Right forelimb (tissue), 1 donor: ENCODE measurements around the gene PSTPIP1.
A peak's percentile ranks its signal among the peaks of the same experiment; 100 is the strongest.
"Not testable (repeated sequence)": the region's sequence is repeated elsewhere in the genome, so short reads cannot be mapped to it uniquely, and the experiment has no call there.

Experiments used
- DNase-seq: peaks from one replicate; pipeline ENCODE4 v3.0.0-alpha.2; 2018

The PSTPIP1 gene

DNA sequence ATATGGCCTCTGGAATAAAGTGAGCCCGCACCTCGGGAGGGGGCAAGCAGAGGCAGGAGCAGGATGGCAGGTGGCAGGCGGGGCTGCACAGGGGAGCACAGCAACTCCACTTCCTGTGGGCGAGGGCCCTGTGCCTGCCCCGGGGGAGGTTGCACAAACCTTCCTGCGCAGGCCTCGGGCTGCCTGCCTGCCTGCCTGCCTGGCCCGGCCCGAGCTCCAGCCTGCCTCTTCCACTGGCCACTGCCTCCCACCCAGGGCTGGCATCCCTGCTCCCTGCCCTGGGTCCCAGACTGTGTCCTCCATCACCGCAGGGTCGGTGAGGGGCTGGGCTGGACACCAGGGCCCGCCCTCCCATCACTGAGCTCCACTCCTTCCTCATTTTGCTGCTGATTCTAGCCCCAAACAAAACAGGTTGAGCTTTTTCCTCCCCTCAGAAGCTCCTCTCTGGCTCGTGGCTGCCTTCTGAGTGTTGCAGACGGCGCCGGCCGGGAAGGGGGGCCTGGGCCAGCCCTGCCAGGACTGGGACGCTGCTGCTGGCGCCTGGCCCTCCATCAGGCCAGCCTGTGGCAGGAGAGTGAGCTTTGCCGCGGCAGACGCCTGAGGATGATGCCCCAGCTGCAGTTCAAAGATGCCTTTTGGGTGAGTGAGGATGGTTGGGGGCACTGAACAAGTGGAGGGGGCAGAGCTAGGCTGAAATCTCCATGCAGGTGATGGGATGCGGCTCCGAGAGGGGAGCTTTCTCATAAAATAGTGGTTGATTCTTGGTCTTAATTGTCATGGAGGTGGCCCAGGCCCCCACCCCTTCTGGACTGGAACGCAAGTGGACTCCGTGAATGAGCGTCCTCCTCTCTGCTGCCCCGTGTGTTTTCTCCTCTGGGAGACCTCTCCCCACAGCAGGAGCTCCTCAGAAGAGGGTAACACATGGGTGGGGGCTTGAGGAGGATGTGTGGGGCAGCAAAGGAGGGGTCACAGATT, at the start of gene PSTPIP1:
Gene PSTPIP1 (plus strand): TSS at position 156 of the 975 bp plus-strand sequence. CDS start 448 bp downstream, at position 604.
- peak; percentile 83 for DNase-seq

DNA sequence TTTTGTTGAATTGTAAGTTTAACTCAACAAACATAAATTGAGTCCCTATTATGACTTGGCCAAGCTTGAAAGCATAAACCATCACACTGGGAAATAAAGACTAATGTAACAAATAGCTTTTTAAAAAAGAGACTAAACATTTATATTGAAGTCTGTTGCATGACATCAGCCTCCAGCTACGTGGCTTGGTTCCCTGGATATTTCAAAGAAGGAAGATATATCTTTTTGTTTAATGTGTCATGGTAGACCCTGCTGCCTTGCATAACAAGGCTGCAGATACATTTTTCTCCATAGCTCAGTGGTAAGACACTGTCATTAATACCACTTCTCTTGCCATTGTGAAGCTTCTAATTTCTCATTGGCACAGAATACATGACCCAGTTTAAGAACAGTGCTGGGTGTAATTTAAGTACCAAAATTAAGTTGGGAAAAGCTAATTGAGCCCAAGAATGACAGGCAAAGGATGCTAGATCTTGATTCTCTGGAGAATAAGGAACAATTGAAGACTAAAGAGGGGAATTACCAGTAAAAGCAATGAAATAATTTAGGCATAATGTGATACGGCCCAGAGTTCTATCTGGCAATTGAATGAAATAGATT, 49.3 kb upstream of the PSTPIP1 start:
- no peak for DNase-seq

DNA sequence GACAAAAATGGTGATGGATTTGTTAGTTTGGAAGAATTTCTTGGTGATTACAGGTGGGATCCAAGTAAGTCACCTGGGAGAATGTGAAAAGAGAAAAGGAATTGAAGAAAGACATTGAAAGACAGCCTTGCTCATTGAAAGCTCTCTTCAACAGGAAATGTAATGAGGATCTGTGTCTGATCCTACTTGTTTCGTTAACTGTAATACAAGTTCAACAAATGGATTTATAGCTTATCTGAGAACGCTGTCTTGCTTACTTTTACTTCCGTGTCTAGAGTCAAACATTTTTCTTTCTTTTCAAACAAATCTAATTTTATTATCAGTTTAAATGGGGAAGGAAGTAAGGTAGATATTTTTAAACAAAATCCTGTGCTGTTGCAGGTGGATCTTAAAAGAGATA, 47.5 kb upstream of the PSTPIP1 start:
- no peak for DNase-seq

DNA sequence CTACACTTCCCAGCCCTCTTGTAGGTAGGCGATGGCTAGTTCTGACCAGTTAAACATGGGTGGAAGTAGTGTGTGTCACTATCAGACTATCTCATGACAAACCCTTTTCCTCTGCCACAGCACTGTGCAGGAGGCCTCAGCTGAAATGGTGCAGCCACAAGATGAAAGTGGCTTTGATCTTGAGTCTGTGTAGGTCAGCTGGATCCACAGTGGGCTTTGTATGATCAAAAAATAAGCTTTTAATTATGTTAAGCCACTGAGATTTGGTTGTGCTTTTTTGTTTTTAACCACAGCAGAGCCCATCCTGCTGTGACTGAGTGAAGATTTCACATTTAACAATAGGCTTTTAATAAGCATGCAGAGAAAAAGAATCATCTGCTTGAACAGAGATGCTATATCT, 43.7 kb upstream of the PSTPIP1 start:
- no peak for DNase-seq

DNA sequence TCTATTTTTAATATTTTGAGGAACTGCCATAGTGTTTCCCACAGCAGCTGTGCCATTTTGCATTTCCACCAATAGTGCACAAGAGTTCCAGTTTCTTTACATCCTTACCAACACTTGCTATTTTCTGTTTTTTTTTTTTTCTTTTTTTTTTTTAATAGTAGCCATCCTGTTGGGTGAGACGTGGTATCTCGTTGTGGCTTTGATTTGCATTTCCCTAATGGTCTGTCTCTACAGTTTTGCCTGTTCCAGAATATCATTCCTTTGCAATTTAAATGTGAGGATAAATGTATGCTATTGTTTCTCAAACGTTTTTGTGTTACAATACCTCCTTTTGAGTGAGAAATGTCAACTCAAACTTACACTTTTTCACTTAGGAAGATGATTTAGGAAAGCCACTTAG, 41.0 kb upstream of the PSTPIP1 start:
- DNase-seq: no peak

DNA sequence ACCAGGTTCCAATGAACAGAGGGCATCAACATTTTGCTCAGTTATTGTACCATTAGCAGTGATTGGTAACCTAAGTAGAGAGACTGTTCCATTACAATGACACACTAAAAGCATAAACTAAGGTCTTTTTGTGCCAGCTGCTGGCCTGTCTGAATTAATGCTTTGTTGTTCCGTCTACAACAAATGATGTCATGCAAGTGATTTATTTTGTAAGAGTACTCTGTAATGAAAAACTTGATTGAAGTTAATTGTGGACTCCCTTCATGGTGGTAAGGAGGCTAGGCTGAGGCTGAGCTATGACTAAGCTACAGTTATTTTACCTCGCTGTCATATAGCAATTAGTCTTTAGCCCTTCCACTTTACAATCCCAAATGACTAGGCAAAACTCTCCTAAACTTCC, 40.2 kb upstream of the PSTPIP1 start:
- DNase-seq: no peak

DNA sequence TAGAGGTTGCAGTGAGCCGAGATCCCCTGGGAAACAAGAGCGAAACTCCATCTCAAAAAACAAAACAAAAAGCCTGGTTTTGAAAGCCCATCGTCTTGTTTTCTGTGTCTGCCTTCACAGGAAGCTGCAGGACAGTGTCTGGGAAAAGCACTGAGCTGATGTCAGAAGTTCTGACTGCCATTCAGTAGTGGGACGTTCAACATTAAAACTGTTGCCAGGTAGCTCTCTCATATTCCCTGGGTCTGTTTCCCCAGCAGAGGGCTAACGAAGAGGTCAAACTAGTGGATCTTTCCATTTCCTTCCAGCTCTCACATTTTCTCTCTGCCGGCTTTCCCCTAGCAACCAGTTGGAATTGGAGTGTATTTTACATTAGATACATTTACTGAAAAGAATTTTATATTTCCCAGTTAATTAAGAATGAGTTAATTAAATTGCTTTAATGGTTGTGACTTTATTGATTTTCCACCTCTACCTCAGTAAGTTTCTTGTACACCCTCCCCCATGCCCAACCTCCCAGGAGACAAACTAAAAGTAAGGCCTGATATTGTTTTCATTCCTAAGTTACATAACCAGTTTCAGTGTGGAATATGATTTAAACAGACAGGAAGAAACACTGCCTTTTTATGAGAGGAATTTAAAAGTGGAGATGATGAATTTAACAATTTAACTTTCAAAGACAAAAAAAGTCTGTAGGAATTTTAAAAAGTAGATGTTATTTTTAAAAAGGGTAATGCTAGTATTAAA, 33.5 kb upstream of the PSTPIP1 start:
- no peak for DNase-seq

DNA sequence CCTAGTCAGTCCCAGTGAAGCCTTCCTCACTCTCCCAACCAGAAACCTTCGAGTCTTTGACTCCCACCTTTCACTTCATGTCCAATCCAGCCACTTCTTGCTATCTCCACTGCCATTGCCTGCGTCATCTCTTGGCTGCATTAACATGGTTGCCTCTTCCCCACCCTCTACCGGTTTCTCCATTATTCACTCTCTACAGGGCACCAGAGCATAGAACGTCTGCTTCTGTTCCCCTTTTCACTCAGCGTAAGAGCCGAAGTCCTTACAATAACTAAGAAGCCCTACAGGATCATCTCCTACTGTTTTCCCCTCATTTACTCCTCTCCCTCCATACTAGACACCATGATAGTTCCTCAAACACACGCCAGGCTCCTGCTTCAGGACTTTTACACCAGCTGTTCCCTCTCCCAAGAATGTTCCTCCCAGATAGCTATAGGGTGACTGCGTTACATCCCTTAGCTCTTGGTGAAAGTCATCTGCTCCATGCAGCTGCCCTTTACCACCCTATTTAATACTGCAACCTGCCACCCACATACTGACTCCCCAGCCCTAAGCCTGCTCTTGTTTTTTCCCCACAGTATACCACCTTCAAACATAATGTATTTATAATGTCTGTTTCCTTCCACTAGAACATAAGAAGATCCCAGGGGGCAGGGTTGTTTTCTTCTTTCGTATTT, 32.5 kb upstream of the PSTPIP1 start:
- DNase-seq: no peak

DNA sequence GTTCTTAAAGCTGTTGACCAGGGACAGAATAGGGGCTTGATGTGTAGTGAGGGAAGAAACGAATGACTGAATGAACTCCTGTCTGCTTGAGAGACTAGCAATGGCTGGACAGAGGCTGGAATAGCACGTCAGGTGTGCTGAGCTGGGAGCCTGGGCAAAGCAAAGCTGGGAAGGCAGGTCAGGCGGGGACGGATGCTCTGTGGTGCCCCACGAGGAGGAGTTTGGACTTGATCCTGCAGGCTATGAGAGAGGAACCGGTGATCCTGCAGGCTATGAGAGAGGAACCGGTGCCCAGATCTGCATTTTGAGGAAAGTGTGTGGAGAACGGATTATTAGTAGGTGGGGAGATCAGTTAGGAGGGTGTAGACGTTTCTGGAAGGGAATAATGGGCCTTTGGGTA, 31.3 kb upstream of the PSTPIP1 start:
- DNase-seq: no peak

DNA sequence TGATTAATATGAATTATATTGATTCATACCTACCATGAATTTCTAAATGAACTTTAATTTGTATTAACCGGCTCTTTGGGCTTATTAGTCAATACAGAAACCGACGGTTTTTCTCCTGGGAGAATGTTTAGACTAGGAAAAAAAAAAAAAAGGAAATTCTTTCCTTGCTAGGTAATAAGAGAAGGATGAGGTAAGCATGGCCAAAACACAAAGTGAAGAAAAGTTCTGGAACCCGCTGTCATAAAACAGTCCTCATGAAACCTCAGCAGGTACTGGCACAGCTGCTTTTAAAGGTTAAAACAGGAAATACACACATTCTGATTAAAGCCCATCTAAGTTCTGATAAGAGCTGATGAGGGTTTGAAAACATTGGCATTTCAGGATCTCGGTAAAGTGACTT, 30.8 kb upstream of the PSTPIP1 start:
- DNase-seq: no peak

DNA sequence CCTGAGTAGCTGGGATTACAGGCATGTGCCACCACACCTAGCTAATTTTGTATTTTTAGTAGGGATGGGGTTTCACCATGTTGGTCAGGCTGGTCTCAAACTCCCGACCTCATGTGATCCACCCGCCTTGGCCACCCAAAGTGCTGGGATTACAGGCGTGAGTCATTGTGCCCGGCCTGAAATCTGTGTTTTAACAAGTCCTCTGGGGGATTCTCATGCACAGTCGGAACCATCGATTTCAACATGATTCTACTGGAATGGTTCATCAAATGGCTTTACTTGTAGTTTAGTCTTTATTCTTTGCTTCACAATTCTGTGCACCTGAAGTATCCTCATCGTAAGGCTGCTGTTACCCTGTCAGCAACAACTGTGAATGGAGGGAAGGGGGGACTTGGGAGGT, 28.9 kb upstream of the PSTPIP1 start:
- DNase-seq: not testable (repeated sequence)

DNA sequence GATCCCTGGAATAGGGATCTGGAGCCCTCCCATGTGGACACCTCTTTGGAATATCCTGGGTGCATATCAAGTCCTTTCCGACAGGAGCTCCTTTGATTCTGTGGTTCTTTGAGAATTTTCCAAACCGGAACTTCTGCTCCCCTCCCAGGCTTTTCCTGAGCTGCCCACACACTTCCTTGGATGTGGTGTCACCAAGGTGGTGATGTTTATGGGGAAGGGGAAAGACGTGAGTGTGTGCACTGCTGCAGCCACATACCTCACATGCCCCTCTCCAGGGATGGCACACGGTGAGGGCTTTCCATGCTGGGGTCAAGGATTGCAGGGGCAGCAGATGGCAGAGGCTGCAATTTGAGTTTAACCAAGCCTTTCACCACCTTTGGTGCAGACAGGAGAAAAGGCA, 27.9 kb upstream of the PSTPIP1 start:
- DNase-seq: no peak

DNA sequence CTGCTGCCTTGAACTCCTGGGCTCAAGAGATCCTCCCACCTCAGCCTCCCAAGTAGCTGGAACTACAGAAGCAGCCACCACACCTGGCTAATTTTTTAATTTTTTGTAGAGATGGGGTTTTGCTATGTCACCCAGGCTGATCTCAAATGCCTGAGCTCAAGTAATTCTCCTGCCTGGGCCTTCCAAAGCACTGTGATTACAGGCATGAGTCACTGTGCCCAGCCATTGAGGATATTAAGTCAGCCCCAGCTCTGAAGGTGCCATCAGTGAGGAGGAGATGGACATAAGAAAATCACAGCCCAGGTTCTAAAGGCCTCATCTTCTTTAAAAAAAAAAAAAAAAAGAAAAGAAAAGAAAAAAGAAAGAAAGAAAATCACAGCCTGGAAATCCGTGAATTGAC, 26.6 kb upstream of the PSTPIP1 start:
- no peak for DNase-seq

DNA sequence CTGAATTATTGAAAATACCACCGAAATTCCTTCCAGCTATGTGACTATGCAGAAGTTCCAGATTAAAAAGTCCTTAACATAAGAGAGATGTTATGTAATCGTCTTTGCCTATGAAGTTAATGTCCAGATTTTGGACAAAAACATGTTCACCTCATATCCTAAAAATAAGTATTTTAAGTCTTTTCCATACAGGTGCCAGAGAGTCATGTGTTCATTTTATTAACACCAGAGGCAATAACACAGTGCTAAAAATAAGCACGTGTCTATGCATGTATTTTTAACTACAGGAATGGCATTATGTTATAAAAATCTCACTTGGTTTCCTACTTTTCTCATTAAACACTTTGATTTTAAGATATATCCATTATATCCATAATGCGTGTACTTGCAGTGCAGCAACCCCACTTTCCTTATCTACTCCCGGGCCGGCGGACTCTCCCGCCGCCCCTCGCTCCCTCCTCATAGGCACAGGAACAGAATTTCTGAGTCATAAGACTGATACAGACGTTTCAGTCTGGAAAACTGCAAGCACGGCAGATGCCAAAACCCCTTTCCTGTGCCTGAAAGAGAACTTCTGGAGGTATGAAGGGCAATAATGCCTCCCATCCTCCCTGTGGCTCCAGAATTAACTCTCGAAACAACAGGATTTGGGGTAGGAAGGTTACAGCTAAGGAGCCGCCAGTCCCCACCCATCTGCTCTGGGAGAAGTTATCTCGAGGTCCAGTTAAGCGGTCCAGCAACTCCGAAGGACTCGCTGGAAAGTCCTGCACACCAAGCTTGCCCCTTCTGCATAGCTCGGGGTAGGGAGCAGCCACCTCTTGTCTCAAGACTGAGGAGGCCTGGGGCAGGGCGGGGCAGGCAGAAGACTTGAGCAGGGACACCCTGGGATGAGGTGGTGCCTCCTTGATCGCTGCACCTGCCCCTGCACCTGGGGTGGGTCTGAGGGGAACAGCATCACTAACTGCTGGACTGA, 22.3 kb upstream of the PSTPIP1 start:
- DNase-seq: no peak

DNA sequence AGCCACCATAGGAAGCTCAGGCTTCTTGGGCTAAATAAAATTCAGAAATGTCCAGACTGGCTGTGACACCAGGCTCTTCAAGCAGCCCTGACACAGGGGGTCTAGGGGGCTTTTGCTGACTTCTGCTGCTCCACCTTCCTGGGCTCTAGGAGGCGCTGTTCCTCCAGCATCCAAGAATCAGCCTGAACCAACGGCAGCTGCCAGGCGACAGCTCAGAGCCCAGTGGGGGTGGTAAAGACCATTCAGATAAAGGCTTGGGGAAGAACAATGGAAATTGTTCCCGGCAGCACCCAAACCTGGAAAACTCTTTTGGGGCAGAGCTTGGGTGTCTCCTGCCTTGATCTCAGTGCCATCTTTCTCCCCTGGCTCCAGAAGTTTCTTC, 21.6 kb upstream of the PSTPIP1 start:
- no peak for DNase-seq

DNA sequence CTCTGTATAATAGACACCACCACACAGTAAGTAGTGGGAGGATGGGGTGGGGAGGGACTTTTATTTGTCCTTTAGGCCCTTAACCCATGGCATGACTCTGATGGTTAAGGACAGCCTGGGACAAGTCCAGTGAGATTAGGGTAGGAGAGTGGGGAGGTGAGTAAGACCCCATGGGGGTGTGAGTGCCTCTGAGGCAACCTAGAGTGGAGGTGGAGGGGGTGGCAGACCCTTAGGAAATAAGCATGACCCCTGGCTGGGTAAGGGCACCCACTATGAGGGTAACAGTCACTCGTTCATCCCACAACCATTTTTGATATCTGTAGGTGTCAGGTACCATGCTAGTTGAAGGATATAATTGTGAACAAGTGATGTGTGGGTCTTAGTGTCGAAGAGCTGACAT, 21.0 kb upstream of the PSTPIP1 start:
- DNase-seq: no peak

DNA sequence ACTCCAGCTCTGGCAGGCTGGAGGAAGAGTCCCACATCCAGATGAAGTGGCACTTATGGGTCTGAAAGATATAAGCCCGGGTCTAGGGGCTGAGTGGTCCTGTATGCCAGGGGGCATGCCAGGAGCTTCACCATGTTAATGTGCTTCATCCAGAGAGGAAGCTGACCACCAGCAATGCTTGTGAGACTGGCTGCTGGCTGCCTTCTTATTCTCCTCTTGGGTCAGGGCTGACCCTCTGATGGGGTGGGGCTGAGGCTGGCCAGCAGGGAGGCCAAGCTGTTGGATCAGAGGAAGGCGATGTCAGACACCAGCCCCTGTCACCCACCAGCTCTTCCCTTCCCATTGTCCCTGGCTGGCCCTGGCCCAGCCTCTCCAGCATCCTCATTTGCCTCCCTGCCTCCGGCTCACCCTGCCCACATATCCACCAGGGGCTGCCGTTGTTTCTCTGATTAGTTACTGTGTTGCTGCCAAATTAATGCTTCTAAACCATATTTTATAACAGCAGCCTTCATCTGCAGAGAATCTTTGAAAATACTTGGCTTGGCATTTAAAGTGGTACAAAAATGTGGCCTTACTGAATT, 20.4 kb upstream of the PSTPIP1 start:
- DNase-seq: no peak

DNA sequence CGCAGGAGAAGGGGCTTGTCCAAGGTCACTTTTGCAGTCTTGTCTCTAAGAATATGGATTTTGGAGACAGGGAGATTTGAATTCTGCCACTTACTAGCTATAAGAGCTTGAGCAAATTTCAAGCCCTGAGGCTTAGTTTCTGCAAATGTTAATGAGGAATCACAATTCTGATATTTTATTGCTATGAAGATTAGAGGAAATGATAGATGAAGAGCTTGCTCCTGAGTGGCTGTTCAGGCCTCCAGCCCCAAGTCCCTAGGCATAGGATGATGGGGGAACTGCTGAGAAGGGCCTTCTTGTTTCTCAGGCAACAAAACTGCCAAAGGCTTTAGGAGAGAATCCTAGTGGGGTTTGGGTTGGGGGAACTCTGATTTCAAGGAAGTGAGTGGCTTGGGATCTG, 18.8 kb upstream of the PSTPIP1 start:
- DNase-seq: no peak

DNA sequence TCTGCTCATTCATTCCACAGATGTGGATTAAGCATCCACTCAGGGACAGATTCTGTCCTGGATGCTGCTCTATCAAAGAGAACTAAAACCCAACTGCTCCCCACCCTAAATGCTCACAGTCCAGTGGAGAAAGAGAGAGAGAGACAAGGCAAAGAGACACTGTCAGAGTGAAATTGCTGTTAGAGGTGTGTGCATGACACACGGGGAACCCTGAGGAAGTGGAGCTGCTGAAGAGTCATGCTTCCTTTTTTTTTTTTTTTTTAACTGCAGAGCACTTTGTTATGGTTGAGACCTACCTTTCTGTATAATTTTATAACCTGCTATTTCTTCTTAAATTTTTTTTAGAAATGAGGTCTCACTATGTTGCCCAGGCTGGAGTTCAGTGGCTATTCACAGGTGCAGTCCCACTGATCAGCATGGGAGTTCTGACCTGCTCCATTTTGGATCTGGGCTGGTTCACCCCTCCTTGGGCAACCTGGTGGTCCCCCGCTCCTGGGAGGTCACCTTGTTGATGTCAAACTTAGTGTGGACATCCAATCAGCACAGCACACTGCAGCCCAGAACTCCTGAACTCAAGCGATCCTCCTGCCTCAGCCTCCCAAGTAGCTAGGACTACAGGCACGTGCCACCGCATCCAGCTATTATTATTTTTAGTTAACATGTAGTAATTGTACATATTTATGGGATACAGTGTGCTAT, 18.2 kb upstream of the PSTPIP1 start:
- no peak for DNase-seq

DNA sequence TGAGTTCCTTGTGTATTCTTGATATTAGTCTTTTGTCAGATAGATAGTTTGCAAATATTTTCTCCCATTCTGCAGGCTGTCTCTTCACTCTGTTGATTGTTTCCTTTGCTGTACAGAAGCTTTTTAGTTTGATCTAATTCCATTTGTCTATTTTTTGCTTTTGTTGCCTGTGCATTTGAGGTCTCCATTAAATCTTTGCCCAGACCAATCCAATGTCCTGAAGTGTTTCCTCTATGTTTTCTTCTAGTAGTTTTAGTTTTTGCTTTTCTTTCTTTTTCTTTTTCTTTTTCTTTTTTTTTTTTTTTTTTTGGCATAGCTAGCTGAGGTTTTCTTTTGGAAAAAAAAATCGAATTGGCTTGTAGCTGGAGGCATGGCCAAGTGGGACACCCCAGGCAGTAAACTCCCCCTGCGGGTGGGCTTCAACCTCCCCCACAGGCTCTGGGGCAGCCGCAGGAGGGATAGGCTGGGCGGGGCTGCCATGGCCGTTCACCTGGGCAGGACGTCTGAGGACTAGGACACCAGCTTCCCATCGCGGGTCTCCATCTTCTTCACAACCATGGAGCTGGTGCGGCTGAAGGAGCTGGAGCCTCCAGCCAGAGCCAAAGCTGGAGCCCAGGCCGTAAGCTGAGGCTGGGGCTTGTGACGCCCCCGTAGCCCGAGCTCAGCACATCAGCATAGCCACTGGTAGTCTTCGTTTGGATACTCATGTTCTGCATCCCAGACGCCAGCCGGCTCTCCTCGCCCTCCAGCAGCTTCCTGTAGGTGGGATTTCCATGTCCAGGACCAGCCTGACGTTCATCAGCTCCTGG, 16.2 kb upstream of the PSTPIP1 start:
- peak; percentile 32 for DNase-seq
